HepG2 (cell line): Measurements from ENCODE around the gene ZCCHC8. TPM values are rescaled to one million over a fixed set of nuclear protein-coding genes. Genes with fewer than 3 reads are reported as not detected.

Source experiments
- ARNT ChIP-seq: fragments of 450-650 bp; IDR thresholded peaks from 2 replicates; pipeline ENCODE4 v1.6.1; 2017
- HMGXB4 ChIP-seq, 2 experiments: sonication (generic) in 1 of 2; formaldehyde crosslinking in 1 of 2; IDR thresholded peaks; 2 replicates each; pipeline versions ENCODE4 v1.4.0 to v1.6.1; 2018 to 2020; ENCODE audit warnings: missing genetic modification reagents in 2 of 2, borderline replicate concordance in 1 of 2, low read depth in 1 of 2, mild to moderate bottlenecking in 1 of 2, missing biosample characterization in 1 of 2
- KDM5A ChIP-seq: fragments of 200-600 bp; sonication (generic); IDR thresholded peaks from 2 replicates; pipeline ENCODE4 v1.7.0; 2018; ENCODE audit warnings: antibody characterized with exemption, mild to moderate bottlenecking, low read length, borderline replicate concordance
- LCORL ChIP-seq, 2 experiments: fragments of 450-650 bp in 1 of 2; sonication (generic) in 1 of 2; formaldehyde crosslinking in 1 of 2; IDR thresholded peaks; 2 replicates each; pipeline versions ENCODE4 v1.5.0 to v1.6.1; 2017 to 2020; ENCODE audit warnings: antibody characterized with exemption in 1 of 2, missing genetic modification reagents in 1 of 2
- ZFP36L2 ChIP-seq: sonication (generic); formaldehyde crosslinking; IDR thresholded peaks from 2 replicates; pipeline ENCODE4 v1.4.0; 2020; ENCODE audit warnings: missing genetic modification reagents
- polyA plus RNA-seq, 8 experiments: library from polyadenylated mRNA; depleted of rRNA in 3 of 8; stranded (reverse) in 7 of 8; unstranded in 1 of 8; fragments of >200 nt; fragmentation: Illumina TruSeq in 4 of 8; extraction: Trizol in 4 of 8; gene quantifications; 2 replicates each; pipeline versions ENCODE4 v1.2.1 to v1.2.3, GENCODE V29; 2011 to 2016; ENCODE audit warnings: low read depth in 4 of 8, missing spikeins in 1 of 8, mixed read lengths in 1 of 8; ENCODE audit not compliant: insufficient read depth in 1 of 8
- total RNA-seq, 5 experiments: library from RNA; depleted of rRNA; stranded (reverse); fragments of >200 nt; fragmentation: Illumina TruSeq; extraction: Trizol; gene quantifications; 2 replicates each; pipeline ENCODE4 v1.2.3, GENCODE V29; 2016; ENCODE audit warnings: low read depth in 1 of 5
- TF ChIP-seq, protein P1 (sequence below): sonication (generic); formaldehyde crosslinking; IDR thresholded peaks from 2 replicates; pipeline ENCODE4 v1.5.1; 2020; ENCODE audit warnings: mild to moderate bottlenecking, missing genetic modification reagents, borderline replicate concordance
- TF ChIP-seq, protein P2 (sequence below): sonication (generic); formaldehyde crosslinking; IDR thresholded peaks from 2 replicates; pipeline ENCODE4 v1.8.0; 2022; ENCODE audit warnings: mild to moderate bottlenecking, missing genetic modification reagents

Gene ZCCHC8
- total and polyA plus RNA-seq, 2 of the 13 experiments (the other 11 are each of a cell fraction or from before 2014, with no cell fraction given): 18.6 to 20.9 TPM

- TF ChIP-seq, protein P1, sequence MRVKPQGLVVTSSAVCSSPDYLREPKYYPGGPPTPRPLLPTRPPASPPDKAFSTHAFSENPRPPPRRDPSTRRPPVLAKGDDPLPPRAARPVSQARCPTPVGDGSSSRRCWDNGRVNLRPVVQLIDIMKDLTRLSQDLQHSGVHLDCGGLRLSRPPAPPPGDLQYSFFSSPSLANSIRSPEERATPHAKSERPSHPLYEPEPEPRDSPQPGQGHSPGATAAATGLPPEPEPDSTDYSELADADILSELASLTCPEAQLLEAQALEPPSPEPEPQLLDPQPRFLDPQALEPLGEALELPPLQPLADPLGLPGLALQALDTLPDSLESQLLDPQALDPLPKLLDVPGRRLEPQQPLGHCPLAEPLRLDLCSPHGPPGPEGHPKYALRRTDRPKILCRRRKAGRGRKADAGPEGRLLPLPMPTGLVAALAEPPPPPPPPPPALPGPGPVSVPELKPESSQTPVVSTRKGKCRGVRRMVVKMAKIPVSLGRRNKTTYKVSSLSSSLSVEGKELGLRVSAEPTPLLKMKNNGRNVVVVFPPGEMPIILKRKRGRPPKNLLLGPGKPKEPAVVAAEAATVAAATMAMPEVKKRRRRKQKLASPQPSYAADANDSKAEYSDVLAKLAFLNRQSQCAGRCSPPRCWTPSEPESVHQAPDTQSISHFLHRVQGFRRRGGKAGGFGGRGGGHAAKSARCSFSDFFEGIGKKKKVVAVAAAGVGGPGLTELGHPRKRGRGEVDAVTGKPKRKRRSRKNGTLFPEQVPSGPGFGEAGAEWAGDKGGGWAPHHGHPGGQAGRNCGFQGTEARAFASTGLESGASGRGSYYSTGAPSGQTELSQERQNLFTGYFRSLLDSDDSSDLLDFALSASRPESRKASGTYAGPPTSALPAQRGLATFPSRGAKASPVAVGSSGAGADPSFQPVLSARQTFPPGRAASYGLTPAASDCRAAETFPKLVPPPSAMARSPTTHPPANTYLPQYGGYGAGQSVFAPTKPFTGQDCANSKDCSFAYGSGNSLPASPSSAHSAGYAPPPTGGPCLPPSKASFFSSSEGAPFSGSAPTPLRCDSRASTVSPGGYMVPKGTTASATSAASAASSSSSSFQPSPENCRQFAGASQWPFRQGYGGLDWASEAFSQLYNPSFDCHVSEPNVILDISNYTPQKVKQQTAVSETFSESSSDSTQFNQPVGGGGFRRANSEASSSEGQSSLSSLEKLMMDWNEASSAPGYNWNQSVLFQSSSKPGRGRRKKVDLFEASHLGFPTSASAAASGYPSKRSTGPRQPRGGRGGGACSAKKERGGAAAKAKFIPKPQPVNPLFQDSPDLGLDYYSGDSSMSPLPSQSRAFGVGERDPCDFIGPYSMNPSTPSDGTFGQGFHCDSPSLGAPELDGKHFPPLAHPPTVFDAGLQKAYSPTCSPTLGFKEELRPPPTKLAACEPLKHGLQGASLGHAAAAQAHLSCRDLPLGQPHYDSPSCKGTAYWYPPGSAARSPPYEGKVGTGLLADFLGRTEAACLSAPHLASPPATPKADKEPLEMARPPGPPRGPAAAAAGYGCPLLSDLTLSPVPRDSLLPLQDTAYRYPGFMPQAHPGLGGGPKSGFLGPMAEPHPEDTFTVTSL (CRISPR knock-in tag): 0 out of 2 replicates have a peak, but pooled peaks have one; percentile 38
- TF ChIP-seq, protein P2, sequence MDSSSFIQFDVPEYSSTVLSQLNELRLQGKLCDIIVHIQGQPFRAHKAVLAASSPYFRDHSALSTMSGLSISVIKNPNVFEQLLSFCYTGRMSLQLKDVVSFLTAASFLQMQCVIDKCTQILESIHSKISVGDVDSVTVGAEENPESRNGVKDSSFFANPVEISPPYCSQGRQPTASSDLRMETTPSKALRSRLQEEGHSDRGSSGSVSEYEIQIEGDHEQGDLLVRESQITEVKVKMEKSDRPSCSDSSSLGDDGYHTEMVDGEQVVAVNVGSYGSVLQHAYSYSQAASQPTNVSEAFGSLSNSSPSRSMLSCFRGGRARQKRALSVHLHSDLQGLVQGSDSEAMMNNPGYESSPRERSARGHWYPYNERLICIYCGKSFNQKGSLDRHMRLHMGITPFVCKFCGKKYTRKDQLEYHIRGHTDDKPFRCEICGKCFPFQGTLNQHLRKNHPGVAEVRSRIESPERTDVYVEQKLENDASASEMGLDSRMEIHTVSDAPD (CRISPR knock-in tag): 0 out of 2 replicates have a peak, but pooled peaks have one; percentile 3
- TF ChIP-seq HMGXB4 (CRISPR knock-in tag; IDR thresholded peaks at IDR 0.05; ENCODE audit: borderline replicate concordance in 1 of 2, low read depth in 1 of 2): no peak
- no peak for TF ChIP-seq LCORL (IDR thresholded peaks at IDR 0.05)
- TF ChIP-seq LCORL (CRISPR knock-in tag; IDR thresholded peaks at IDR 0.05): no peak
- TF ChIP-seq KDM5A: peak; percentile 5; the same call in 1 of the 2 replicates
- no peak for TF ChIP-seq ZFP36L2 (CRISPR knock-in tag)
- TF ChIP-seq ARNT: no peak
Measured at GRCh38 chr12:122527478-122527944, 26.8 kb upstream of the ZCCHC8 start (continued).
